ENCODE results near the gene GPR78.
A peak's percentile ranks its signal among the peaks of the same experiment; 100 is the strongest.

DNA sequence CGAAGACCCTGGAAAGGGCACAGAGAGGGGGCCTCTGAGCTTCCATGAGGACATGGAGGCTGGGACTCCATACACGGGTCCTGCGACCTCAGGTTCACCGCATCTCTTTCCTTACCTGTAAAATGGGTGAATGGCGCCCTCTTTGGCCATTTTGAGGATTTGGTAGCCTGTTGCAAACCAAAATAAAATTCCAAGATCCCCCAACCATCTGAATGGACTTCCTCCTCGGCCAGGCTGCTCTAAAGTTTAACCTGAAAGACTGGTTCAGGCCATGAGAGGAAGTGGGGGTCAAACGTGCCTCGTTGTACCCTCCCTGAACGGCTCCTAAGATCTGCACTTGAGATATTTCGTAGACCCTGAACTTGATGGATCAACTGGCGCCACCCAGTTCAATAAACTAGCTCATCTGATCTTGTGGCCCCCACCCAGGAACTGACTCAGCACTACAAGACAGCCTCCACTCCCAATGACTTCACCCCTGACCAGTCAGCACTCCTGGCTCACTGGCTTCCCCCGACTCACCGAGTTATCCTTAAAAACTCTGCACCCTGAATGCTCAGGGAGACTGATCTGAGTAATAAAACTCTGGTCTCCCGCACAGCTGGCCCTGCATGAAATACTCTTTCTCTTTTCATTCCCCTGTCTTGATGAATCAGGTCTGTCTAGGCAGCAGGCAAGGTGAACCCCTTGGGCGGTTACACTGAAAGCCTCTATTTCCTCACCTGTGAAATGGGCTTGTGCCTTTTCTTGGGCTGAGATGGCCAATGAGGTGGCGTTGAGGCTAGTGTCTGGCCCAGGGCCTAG lies 32.9 kb upstream of the GPR78 start:
- TF ChIP-seq, protein P1, sequence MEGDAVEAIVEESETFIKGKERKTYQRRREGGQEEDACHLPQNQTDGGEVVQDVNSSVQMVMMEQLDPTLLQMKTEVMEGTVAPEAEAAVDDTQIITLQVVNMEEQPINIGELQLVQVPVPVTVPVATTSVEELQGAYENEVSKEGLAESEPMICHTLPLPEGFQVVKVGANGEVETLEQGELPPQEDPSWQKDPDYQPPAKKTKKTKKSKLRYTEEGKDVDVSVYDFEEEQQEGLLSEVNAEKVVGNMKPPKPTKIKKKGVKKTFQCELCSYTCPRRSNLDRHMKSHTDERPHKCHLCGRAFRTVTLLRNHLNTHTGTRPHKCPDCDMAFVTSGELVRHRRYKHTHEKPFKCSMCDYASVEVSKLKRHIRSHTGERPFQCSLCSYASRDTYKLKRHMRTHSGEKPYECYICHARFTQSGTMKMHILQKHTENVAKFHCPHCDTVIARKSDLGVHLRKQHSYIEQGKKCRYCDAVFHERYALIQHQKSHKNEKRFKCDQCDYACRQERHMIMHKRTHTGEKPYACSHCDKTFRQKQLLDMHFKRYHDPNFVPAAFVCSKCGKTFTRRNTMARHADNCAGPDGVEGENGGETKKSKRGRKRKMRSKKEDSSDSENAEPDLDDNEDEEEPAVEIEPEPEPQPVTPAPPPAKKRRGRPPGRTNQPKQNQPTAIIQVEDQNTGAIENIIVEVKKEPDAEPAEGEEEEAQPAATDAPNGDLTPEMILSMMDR (IDR thresholded peaks at IDR 0.05; ENCODE audit: insufficient read depth, low read depth, low read length) = peak; percentile 15
- TF ChIP-seq EZH2 (IDR thresholded peaks at IDR 0.05; ENCODE audit: insufficient read depth, low read length) = no peak
